Left renal pelvis (tissue), 4 donors: ENCODE data around the gene ANKRD24. TPM values are rescaled to one million over a fixed set of nuclear protein-coding genes. Genes with fewer than 3 reads are reported as not detected.
A peak's percentile ranks its signal among the peaks of the same experiment; 100 is the strongest.
"Not testable (repeated sequence)": the region's sequence is repeated elsewhere in the genome, so short reads cannot be mapped to it uniquely, and the experiment has no call there.

ENCODE experiments used
- DNase-seq, 4 donors: peaks; one replicate each; pipeline ENCODE4 v3.0.0-alpha.2; 2013; ENCODE audit warnings: low read depth in 4 of 4, low spot score in 3 of 4
- polyA plus RNA-seq, 4 donors: library from polyadenylated mRNA; unstranded; fragments of 120-200 nt; gene quantifications; one replicate each; pipeline ENCODE4 v1.2.1, GENCODE V29; 2013; ENCODE audit not compliant: insufficient read length in 4 of 4

Gene ANKRD24
- polyA plus RNA-seq, 4 donors = 0.83 to 2.0 (median 1.4) TPM

GRCh38 chr19:4228765-4229178 is 46.3 kb downstream of the ANKRD24 start:
- no peak for DNase-seq

DNA sequence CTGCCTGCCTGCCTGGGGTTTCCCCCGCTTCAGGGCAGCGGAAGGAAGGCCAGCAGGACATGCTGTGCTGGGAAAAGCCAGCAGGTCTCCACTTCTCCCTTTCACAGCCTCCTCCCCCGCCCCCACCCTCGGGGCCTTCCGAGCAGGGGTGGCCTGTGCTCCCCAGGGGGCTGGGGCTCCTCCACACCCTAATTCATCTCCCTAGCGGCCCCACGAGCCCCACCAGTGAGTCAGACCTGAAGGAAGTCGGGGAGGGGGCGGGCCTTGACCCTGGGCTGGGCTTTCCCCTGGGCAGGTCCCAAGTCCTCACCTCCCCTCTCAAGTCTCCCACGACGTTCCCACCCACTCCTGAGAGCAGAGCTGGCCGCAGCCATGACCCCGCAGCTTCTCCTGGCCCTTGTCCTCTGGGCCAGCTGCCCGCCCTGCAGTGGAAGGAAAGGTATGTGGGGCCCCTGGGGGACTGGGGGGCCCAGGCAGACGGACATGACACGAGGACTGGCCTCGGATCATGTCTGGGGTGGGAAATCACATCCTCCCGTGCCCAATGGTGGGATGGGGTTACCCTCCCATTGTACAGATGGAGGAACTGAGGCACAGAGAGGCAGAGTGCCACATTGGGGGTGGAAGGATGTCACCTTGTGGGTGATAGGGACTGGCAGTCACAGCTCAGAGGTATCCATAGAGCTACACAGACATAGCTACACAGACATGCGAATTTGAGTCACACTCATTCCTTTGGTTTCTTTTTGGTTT is 46.9 kb downstream of the ANKRD24 start, which contains the start of gene EBI3:
TSS of gene EBI3 (plus strand) at position 345 of the 753 bp plus-strand sequence. CDS start at position 373, 28 bp downstream.
- no peak for DNase-seq

- not testable (repeated sequence) for DNase-seq
Measured at GRCh38 chr19:4230237-4230636, 47.7 kb downstream of the ANKRD24 start.

DNA sequence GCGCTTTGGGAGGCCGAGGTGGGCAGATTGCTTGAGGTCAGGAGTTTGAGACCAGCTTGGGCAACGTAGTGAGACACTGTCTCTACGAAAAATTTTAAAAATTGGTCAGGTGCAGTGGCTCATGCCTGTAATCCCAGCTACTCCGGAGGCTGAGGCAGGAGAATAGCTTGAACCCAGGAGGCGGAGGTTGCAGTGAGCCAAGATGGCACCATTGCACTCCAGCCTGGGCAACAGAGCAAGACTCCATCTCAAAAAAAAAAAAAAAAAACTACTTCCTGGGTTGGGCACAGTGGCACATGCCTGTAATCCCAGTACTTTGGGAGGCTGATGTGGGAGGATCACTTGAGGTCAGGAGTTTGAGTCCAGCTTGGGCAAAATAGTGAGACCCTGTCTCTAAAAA is 49.0 kb downstream of the ANKRD24 start:
- not testable (repeated sequence) for DNase-seq

DNA sequence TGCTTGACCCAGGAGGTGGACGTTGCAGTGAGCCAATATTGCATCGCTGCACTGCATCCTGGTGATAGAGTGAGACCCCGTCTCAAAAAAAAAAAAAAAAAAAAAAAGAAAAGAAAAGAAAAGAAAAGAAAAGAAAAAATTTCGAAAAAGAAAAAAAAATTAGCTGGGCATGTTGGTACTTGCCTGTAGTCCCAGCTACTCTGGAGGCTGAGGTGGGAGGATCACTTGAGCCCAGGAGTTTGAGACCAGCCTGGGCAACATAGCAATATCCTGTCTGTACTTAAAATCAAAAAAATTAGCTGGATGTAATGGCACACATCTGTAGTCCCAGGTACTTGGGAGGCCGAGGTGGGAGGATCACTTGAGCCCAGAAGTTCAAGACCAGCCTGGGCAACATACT is 49.6 kb downstream of the ANKRD24 start:
- DNase-seq = not testable (repeated sequence)

GRCh38 chr19:4232614-4233281 is 50.3 kb downstream of the ANKRD24 start:
- DNase-seq = no peak

DNA sequence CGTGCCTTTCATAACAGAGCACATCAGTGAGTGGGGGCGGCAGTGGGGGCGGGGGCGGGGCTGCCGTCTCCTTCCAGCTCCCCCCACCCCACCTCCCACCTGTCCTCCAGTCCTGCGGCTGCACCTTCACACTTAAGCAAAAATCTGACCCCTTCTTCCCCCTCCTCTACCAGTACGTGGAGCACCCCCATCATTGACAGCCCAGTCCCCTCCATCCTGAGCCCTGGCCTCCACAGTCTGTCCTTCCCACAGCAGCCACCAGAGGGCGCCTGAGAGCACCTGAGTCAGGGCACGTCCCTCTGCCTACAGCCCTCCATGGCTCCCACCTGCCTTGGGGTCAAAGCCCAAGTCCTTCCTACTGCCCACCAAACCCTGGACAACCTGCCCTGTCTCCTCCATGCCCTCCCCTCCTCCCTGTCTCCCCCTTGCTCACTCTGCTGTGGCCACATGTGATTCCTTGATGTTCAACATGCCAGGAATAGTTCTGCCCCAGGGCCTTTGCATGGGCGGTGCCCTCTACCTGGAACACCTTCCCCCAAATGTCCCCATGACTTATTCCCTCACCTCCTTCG is 50.9 kb downstream of the ANKRD24 start:
- DNase-seq = no peak

DNA sequence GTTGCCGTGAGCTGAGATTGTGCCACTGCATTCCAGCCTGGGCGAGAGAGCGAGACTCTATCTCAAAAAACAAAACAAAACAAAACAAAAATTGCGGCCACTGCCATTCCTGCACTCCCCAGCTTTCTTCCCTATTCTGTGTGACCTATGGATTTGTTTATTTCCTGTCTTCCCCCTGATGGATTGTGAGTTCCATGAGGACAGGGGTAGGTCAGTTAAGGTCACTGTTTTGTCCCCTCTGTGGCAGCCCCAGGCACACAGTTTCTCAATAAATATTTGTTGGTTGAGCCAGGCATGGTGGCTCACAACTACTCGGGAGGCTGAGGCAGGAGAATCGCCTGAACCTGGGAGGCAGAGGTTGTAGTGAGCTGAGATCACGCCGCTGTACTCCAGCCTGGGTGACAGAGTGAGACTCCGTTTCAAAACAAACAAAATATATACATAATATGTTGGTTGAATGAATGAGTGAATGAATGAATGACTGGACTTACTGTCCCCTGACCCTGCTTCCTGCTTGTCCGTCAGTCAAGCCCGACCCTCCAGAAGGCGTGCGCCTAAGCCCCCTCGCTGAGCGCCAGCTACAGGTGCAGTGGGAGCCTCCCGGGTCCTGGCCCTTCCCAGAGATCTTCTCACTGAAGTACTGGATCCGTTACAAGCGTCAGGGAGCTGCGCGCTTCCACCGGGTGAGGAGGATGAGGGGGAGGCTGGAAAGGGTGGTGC is 51.8 kb downstream of the ANKRD24 start:
- DNase-seq = no peak

GRCh38 chr19:4234862-4235201 is 52.3 kb downstream of the ANKRD24 start:
- DNase-seq = no peak

DNA sequence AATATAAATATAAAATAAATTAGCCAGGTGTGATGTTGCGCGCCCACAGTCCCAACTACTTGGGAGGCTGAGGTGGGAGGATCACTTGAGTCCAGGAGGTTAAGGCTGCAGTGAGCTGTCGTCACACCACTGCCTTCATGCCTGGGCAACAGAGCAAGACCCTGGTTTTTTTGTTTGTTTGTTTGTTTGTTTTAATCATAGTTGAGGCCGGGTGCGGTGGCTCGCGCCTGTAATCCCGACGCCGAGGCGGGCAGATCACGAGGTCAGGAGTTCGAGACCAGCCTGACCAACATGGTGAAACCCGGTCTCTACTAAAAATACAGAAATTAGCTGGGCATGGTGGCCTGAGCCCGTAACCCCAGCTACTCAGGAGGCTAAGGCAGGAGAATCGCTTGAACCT is 55.0 kb downstream of the ANKRD24 start:
- not testable (repeated sequence) for DNase-seq

DNA sequence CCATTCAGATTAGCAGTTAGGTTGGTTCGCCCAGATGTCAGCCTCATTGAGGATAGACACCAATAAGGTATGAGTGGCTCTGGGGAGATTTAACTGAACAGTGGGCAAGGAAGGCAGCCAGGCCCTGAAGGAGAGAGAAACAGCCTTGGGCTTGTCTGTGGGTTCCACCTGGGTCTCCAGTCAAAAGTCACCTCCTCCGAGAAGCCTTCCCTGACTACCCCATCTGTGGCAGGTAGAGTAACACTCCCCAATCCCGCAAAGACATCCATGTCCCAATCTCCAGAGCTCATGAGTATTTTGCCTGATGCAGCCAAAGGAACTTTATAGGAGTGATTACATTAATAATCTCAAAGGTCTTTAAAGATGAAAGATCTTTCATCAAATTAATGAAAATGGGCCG is 56.3 kb downstream of the ANKRD24 start:
- DNase-seq = no peak

GRCh38 chr19:4241824-4242430 is 59.4 kb downstream of the ANKRD24 start:
- no peak for DNase-seq

GRCh38 chr19:4245938-4246337 is 63.4 kb downstream of the ANKRD24 start:
- not testable (repeated sequence) for DNase-seq

GRCh38 chr19:4246767-4247593 is 64.5 kb downstream of the ANKRD24 start, which contains the start of gene YJU2:
YJU2 (plus strand) TSS chr19:4247080; CDS start chr19:4247147, 67 bp downstream.
- peak; percentile 98 to 99 (median 98) for DNase-seq

GRCh38 chr19:4256563-4256962 is 74.1 kb downstream of the ANKRD24 start:
- DNase-seq = no peak

DNA sequence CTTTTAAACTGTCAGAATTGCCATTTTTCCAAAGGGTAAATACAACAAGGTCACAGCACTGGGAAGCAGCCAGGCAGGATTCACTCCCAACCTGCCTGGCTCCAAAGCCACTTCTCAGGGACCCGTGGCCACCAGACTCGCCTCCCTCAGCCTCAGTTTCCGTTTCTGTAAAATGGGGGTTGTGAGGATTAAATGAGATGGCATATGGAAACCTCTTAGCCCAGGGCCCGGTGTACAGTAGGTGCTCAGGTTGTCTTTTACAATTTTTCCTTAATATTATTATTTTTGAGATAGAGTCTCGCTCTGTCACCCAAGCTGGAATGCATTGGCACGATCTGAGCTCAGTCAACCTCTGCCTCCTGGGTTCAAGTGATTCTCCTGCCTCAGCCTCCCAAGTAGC is 74.5 kb downstream of the ANKRD24 start:
- no peak for DNase-seq

- no peak for DNase-seq
Measured at GRCh38 chr19:4258181-4258580, 75.7 kb downstream of the ANKRD24 start.

GRCh38 chr19:4260613-4261191 is 78.2 kb downstream of the ANKRD24 start:
- no peak for DNase-seq

GRCh38 chr19:4264812-4265211 is 82.3 kb downstream of the ANKRD24 start:
- DNase-seq = no peak
